ENCODE data around the gene GGCX.

Gene GGCX

GRCh38 chr2:85537600-85538506 is 23.4 kb downstream of the GGCX start:
- Histone ChIP-seq H3K79me2 (ENCODE audit: insufficient read depth, low read length) (peaks cover 26% of the 10 kb centered on the region), H3K9me3 (ENCODE audit: low read length) (no peaks in the 10 kb centered on the region), H3K27me3 (ENCODE audit: insufficient read depth, low read length) (no peaks in the 10 kb centered on the region), H3K27ac (ENCODE audit: low read depth, low read length, poor library complexity, severe bottlenecking) (peak overlapping the region; percentile 84), H3K4me1 (ENCODE audit: insufficient read depth, low read length, severe bottlenecking) (peaks cover 30% of the 10 kb centered on the region), H3K4me2 (ENCODE audit: low read length) (peak overlapping the region; percentile 90), H4K20me1 (ENCODE audit: insufficient read depth, low read length) (0 out of 2 replicates have a peak, but pooled peaks cover 3% of the 10 kb centered on the region), H2AFZ (ENCODE audit: low read length) (0 out of 2 replicates have a peak overlapping the region, but pooled peaks have one; percentile 17), H3K4me3 (ENCODE audit: low read depth, low read length, poor library complexity, severe bottlenecking) (peak overlapping the region; percentile 99), H3F3A (ENCODE audit: insufficient read depth, low read length) (peaks cover 9% of the 10 kb centered on the region; the same call in 1 of the 2 replicates), H3K36me3 (ENCODE audit: insufficient read depth, low read length) (peaks cover 38% of the 10 kb centered on the region), H3K9me2 (ENCODE audit: low read depth, low read length) (no peaks in the 10 kb centered on the region), H3K9ac (ENCODE audit: low read length) (peak overlapping the region; percentile 100)
- TF ChIP-seq EZH2 (IDR thresholded peaks at IDR 0.05; ENCODE audit: borderline replicate concordance, low read length): no peak
- TF ChIP-seq CTCF (IDR thresholded peaks at IDR 0.05; ENCODE audit: low read length): no peak

DNA sequence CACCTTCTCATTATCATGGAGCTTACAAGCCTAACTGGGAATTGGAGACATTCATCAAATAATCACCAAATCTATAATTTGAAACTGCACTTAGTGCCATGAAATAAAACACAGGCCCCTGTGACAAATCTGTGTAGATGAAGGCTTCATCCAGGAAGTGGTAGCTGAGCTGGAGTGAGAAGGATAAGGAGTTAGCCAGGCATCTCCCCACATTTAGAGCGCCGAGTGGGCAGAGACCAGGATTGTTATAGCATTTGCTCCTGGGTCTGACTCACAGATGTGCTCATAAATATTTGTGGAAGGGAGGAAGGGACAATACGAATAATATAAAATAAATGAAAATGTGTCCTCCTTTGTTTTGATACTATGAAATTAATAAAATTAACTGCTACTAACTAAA is 24.8 kb downstream of the GGCX start:
- Histone ChIP-seq H3K9ac (ENCODE audit: low read length) (no peak overlapping the region), H3K27me3 (ENCODE audit: insufficient read depth, low read length) (no peaks in the 10 kb centered on the region), H4K20me1 (ENCODE audit: insufficient read depth, low read length) (0 out of 2 replicates have a peak, but pooled peaks cover 3% of the 10 kb centered on the region), H3F3A (ENCODE audit: insufficient read depth, low read length) (no peaks in the 10 kb centered on the region), H3K4me3 (ENCODE audit: low read depth, low read length, poor library complexity, severe bottlenecking) (no peak overlapping the region), H3K4me1 (ENCODE audit: insufficient read depth, low read length, severe bottlenecking) (peaks cover 24% of the 10 kb centered on the region), H3K36me3 (ENCODE audit: insufficient read depth, low read length) (peaks cover 25% of the 10 kb centered on the region), H3K4me2 (ENCODE audit: low read length) (no peak overlapping the region), H3K27ac (ENCODE audit: low read depth, low read length, poor library complexity, severe bottlenecking) (no peak overlapping the region), H3K9me3 (ENCODE audit: low read length) (no peaks in the 10 kb centered on the region), H3K9me2 (ENCODE audit: low read depth, low read length) (no peaks in the 10 kb centered on the region), H2AFZ (ENCODE audit: low read length) (no peak overlapping the region), H3K79me2 (ENCODE audit: insufficient read depth, low read length) (peaks cover 25% of the 10 kb centered on the region)
- TF ChIP-seq EZH2 (IDR thresholded peaks at IDR 0.05; ENCODE audit: borderline replicate concordance, low read length): no peak
- TF ChIP-seq CTCF (IDR thresholded peaks at IDR 0.05; ENCODE audit: low read length): no peak

GRCh38 chr2:85534881-85535280 is 26.4 kb downstream of the GGCX start:
- Histone ChIP-seq H3K4me2 (ENCODE audit: low read length) (no peak overlapping the region), H3K9ac (ENCODE audit: low read length) (no peak overlapping the region), H4K20me1 (ENCODE audit: insufficient read depth, low read length) (no peaks in the 10 kb centered on the region), H3K4me3 (ENCODE audit: low read depth, low read length, poor library complexity, severe bottlenecking) (no peak overlapping the region), H3K79me2 (ENCODE audit: insufficient read depth, low read length) (peaks cover 9% of the 10 kb centered on the region), H3K27me3 (ENCODE audit: insufficient read depth, low read length) (no peaks in the 10 kb centered on the region), H3F3A (ENCODE audit: insufficient read depth, low read length) (no peaks in the 10 kb centered on the region), H3K9me3 (ENCODE audit: low read length) (0 out of 2 replicates have a peak, but pooled peaks cover 2% of the 10 kb centered on the region), H2AFZ (ENCODE audit: low read length) (no peak overlapping the region), H3K27ac (ENCODE audit: low read depth, low read length, poor library complexity, severe bottlenecking) (no peak overlapping the region), H3K9me2 (ENCODE audit: low read depth, low read length) (no peaks in the 10 kb centered on the region), H3K36me3 (ENCODE audit: insufficient read depth, low read length) (peaks cover 9% of the 10 kb centered on the region), H3K4me1 (ENCODE audit: insufficient read depth, low read length, severe bottlenecking) (peaks cover 12% of the 10 kb centered on the region)
- TF ChIP-seq CTCF (IDR thresholded peaks at IDR 0.05; ENCODE audit: low read length) (no peak), EZH2 (IDR thresholded peaks at IDR 0.05; ENCODE audit: borderline replicate concordance, low read length) (no peak)
